ENCODE results near the gene GATAD2A.

Gene GATAD2A

DNA sequence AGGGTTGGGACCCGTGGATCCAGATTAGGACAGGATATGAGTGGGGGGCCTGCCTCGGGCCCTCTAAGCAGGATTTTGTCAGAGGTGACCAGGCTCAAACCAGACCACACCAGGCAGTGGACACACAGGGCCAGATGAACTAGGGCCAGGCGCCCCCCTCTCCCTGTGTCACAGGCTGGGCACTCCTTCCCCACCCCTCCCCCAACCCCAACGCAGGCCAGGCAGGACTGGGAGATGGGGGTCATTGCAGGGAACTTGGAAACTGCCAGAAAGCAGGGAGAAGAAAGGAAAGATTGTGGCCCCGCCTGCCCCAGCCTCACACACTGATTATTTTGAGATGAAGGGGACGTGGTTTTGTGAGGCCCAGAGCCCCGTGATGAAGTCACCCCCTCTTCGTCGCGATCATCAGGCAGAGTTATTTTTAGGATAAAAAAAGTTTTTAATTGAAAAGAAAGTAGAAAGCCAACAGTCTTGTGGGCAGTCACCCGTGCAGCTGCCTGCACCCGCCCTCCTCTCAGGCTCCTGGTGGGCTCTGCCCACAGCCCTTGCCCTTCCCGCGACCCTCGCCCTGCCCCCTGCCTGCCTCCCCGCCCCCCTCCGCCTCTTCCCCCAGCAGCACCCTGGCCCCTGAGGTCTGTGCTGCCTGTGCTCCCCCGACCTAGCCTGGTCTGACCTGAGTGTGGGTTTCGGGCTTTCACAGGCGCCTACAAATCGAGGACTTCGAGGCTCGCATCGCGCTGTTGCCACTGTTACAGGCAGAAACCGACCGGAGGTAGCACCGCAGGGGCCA, 121.3 kb downstream of the GATAD2A start:
- no peak overlapping the region for H3K9ac ChIP-seq (ENCODE audit: low read length)
- H3K4me1 ChIP-seq (ENCODE audit: control insufficient read depth, insufficient read depth, low read length): no peaks in the 10 kb centered on the region
- no peaks in the 10 kb centered on the region for H3K9me3 ChIP-seq (ENCODE audit: control insufficient read depth, low read length)
- peaks cover 8% of the 10 kb centered on the region for H3K36me3 ChIP-seq (ENCODE audit: control insufficient read depth, insufficient read depth, low read length)
- no peaks in the 10 kb centered on the region for H3K27me3 ChIP-seq (ENCODE audit: control insufficient read depth, insufficient read depth, low read length)
- no peak overlapping the region for H3K4me3 ChIP-seq (ENCODE audit: low read length)

DNA sequence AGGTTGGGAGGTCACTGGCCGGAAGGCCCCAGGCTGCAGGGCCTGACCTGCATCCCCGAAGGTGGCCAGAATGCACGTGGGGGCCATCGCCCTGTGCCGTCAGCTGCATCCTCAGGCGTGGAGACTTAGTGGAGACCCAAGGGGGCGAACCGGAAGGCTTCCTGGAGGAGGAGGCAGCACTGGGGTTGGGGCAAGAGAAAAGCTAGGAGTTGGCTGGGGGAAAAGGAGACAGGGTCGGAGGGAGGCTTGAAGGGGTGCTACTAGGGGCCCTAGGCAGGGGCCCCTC, 121.8 kb downstream of the GATAD2A start:
- H3K36me3 ChIP-seq (ENCODE audit: control insufficient read depth, insufficient read depth, low read length): peaks cover 8% of the 10 kb centered on the region
- H3K9me3 ChIP-seq (ENCODE audit: control insufficient read depth, low read length): no peaks in the 10 kb centered on the region
- no peak overlapping the region for H3K9ac ChIP-seq (ENCODE audit: low read length)
- H3K4me3 ChIP-seq (ENCODE audit: low read length): no peak overlapping the region
- H3K27me3 ChIP-seq (ENCODE audit: control insufficient read depth, insufficient read depth, low read length): no peaks in the 10 kb centered on the region
- H3K4me1 ChIP-seq (ENCODE audit: control insufficient read depth, insufficient read depth, low read length): peaks cover 5% of the 10 kb centered on the region

DNA sequence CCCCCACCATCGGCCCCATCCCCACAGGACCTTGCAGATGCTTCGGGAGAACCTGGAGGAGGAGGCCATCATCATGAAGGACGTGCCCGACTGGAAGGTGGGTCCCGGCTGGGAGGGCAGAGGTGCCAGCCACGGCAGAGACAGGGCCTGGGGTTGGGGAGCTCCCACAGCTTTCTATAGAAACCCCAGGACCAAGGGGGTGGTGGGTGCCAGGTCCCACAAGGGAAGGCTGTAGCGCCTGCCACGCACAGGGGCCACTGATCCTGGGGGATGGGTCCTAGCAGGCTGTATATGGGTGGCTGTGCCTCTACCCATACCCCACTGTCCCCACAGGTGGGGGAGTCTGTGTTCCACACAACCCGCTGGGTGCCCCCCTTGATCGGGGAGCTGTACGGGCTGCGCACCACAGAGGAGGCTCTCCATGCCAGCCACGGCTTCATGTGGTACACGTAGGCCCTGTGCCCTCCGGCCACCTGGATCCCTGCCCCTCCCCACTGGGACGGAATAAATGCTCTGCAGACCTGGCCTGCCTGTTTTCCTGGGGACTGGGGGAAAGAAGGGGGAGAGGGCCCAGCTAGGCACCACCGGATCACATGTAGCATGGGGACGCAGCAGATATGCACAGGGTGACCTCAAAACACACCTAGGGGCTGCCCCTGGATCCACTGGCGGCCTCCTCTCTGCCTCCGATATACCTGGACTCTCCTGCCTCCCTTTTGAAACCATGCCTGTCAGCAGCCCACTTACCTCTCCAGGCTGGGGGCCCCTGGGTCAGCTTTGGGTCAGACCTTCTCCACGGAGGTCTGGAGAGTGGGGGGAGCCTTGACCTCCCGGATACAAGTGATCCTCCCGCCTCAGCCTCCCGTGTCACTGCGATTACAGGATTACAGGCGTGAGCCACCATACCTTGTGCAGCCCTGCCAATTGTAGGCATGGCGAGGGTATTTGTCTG, 122.5 kb downstream of the GATAD2A start:
- Histone ChIP-seq H3K9ac (ENCODE audit: low read length) (no peak overlapping the region), H3K4me1 (ENCODE audit: control insufficient read depth, insufficient read depth, low read length) (peaks cover 7% of the 10 kb centered on the region), H3K36me3 (ENCODE audit: control insufficient read depth, insufficient read depth, low read length) (peaks cover 8% of the 10 kb centered on the region), H3K4me3 (ENCODE audit: low read length) (no peak overlapping the region), H3K27me3 (ENCODE audit: control insufficient read depth, insufficient read depth, low read length) (no peaks in the 10 kb centered on the region), H3K9me3 (ENCODE audit: control insufficient read depth, low read length) (no peaks in the 10 kb centered on the region)

DNA sequence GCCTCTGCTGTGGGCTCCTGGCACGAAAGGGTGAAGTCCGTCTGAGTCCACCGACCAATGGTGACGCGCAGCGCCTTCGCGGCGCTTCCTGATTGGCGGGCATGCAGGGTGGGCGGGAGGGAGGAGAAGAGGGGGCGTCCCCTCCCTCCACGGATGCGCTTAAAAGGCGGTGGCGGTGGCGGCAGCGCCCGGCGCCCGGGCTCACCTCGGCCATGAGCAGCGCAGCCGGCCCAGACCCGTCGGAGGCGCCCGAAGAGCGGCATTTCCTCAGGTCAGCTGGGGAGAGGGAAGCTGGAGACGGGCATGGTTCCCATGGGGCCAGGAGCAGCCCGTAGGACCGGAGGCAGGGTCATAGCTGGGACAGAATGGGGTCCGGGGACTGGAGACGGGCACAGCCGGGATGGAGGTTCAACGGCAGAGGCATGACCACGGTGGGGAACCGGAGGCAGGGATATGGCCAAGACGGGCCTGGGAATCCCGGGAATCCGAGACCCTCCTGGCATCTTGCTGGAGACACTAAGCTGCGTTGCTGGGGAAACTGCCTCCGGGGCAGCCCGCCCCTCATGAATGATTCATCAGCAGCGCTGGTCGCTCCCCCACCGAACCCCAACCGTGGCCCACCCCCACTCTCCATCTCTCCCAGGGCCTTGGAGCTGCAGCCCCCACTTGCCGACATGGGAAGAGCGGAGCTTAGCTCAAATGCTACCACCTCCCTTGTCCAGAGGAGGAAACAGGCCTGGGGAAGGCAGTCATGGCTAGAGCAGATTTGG, 123.4 kb downstream of the GATAD2A start, which contains the start of gene YJEFN3:
Gene YJEFN3 (plus strand): TSS at position 191 of the 770 bp plus-strand sequence. CDS start 22 bp downstream, at position 213.
- Histone ChIP-seq H3K9me3 (ENCODE audit: control insufficient read depth, low read length) (no peaks in the 10 kb centered on the region), H3K9ac (ENCODE audit: low read length) (no peak within 1 kb of the TSS), H3K4me1 (ENCODE audit: control insufficient read depth, insufficient read depth, low read length) (peaks cover 7% of the 10 kb centered on the region), H3K36me3 (ENCODE audit: control insufficient read depth, insufficient read depth, low read length) (peaks cover 8% of the 10 kb centered on the region), H3K27me3 (ENCODE audit: control insufficient read depth, insufficient read depth, low read length) (no peaks in the 10 kb centered on the region), H3K4me3 (ENCODE audit: low read length) (no peak within 1 kb of the TSS)

DNA sequence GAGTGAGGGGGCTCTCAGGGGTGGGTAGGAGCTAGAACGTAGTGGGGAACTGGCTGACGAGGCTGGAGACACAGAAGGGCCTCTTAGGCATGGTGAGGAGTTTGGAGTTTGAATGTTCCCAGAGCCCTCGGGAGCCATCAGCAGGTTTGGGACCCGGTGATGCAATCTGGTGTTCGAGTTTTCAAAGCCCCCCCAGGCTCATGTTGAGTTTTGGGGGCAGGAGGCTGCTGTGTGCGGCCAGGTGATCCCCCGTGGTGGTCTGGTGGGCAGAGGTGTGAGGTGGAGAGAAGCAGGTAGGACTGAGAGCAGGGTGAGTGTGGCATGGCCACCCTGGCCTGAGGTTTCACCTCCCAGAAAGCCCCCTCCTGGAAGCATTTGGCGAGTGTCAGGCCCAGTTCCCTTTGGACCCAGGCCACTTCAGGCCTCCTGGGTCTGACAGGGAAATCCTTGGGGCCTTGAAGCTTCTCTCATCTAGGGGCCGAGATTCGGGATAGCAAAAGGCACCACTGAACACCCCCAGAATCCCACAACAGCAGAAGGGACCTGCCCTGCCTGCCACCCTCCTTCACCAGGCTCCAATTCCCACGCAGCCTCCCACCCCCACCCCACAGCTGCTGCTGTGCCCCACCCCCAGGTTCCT, 124.4 kb downstream of the GATAD2A start:
- no peak overlapping the region for H3K4me3 ChIP-seq (ENCODE audit: low read length)
- H3K27me3 ChIP-seq (ENCODE audit: control insufficient read depth, insufficient read depth, low read length): no peaks in the 10 kb centered on the region
- peaks cover 7% of the 10 kb centered on the region for H3K4me1 ChIP-seq (ENCODE audit: control insufficient read depth, insufficient read depth, low read length)
- no peak overlapping the region for H3K9ac ChIP-seq (ENCODE audit: low read length)
- H3K36me3 ChIP-seq (ENCODE audit: control insufficient read depth, insufficient read depth, low read length): peaks cover 8% of the 10 kb centered on the region
- H3K9me3 ChIP-seq (ENCODE audit: control insufficient read depth, low read length): no peaks in the 10 kb centered on the region

DNA sequence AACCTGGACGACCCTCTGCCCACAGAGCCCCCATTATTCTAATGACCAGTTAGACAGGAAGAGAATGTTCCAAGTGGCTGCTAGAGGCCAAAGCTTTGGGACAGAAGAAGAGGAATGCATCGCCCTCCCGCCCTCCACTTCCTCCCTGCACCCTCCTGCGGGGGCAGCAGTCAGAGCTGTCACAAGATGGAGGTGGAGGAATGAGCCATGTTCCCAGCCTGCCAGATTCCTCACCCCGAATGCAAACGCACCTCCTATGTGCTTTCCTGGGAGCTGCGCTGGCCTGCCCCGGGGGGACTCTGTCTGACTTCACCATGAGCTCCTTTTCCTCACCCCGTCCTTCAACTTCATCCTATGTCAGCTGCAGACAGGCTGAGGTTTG, 124.9 kb downstream of the GATAD2A start:
- Histone ChIP-seq H3K9ac (ENCODE audit: low read length) (no peak overlapping the region), H3K9me3 (ENCODE audit: control insufficient read depth, low read length) (no peaks in the 10 kb centered on the region), H3K27me3 (ENCODE audit: control insufficient read depth, insufficient read depth, low read length) (no peaks in the 10 kb centered on the region), H3K36me3 (ENCODE audit: control insufficient read depth, insufficient read depth, low read length) (peaks cover 8% of the 10 kb centered on the region), H3K4me1 (ENCODE audit: control insufficient read depth, insufficient read depth, low read length) (peaks cover 7% of the 10 kb centered on the region), H3K4me3 (ENCODE audit: low read length) (no peak overlapping the region)

DNA sequence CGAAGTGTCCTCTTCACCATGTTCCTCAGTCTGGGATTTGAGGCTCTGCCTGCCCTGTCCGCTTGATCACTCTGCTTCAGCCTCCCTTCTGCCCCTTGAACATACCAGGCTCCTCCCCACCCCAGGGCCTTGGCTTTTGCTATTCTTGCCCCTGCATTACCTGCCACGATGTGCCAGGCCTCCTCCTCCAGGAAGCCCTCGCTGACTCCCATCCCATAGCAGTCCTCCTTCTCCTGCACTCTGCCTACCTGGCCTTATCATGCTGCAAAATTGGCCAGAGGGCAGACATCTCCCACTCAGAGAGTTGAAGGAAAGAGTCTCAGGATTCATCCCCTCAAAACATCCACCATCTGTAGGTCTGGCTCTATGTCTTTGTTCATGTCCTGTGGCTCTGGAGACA, 125.4 kb downstream of the GATAD2A start:
- H3K36me3 ChIP-seq (ENCODE audit: control insufficient read depth, insufficient read depth, low read length): peaks cover 8% of the 10 kb centered on the region
- H3K9ac ChIP-seq (ENCODE audit: low read length): no peak overlapping the region
- H3K4me1 ChIP-seq (ENCODE audit: control insufficient read depth, insufficient read depth, low read length): peaks cover 7% of the 10 kb centered on the region
- peaks cover 2% of the 10 kb centered on the region for H3K27me3 ChIP-seq (ENCODE audit: control insufficient read depth, insufficient read depth, low read length)
- no peaks in the 10 kb centered on the region for H3K9me3 ChIP-seq (ENCODE audit: control insufficient read depth, low read length)
- no peak overlapping the region for H3K4me3 ChIP-seq (ENCODE audit: low read length)

DNA sequence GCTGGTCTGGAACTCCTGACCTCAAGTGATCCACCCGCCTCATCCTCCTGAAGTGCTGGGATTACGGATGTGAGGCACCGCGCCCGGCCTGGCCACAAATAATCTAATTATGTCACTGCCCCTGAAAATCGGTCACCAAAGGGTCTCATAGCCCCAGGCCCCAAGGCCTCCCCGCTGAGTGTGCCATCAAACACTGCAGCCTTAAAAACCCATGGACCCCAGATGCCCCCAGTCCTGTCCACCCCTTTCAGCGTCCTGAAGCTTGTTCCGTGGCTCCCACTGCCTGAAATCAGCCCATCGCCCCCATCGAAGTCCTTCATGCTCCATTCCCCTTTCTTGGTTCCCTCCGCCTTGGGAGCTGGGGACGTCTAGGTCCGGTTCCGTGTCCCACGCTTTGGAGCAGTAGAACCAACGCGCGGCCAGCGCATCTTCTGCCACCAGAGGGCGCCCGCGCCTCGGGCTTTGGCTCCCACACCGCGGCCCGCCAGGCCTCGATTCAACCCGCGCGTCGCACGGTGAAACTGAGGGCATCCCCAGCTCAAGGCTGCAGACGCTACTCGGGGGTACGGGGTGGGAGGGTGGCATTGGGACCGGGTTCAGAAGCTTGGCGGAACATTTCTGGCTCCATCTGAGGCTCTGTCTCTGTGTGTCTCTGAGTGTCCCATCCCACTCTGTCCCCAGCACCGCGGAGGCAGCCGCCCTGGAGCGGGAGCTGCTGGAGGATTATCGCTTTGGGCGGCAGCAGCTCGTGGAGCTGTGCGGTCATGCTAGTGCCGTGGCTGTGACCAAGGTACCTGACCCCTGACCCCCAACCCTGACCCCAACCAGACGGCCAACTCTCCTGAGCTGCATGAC, 126.7 kb downstream of the GATAD2A start:
- no peak overlapping the region for H3K4me3 ChIP-seq (ENCODE audit: low read length)
- H3K4me1 ChIP-seq (ENCODE audit: control insufficient read depth, insufficient read depth, low read length): peaks cover 7% of the 10 kb centered on the region
- peaks cover 10% of the 10 kb centered on the region for H3K27me3 ChIP-seq (ENCODE audit: control insufficient read depth, insufficient read depth, low read length)
- H3K9ac ChIP-seq (ENCODE audit: low read length): no peak overlapping the region
- peaks cover 8% of the 10 kb centered on the region for H3K36me3 ChIP-seq (ENCODE audit: control insufficient read depth, insufficient read depth, low read length)
- no peaks in the 10 kb centered on the region for H3K9me3 ChIP-seq (ENCODE audit: control insufficient read depth, low read length)

DNA sequence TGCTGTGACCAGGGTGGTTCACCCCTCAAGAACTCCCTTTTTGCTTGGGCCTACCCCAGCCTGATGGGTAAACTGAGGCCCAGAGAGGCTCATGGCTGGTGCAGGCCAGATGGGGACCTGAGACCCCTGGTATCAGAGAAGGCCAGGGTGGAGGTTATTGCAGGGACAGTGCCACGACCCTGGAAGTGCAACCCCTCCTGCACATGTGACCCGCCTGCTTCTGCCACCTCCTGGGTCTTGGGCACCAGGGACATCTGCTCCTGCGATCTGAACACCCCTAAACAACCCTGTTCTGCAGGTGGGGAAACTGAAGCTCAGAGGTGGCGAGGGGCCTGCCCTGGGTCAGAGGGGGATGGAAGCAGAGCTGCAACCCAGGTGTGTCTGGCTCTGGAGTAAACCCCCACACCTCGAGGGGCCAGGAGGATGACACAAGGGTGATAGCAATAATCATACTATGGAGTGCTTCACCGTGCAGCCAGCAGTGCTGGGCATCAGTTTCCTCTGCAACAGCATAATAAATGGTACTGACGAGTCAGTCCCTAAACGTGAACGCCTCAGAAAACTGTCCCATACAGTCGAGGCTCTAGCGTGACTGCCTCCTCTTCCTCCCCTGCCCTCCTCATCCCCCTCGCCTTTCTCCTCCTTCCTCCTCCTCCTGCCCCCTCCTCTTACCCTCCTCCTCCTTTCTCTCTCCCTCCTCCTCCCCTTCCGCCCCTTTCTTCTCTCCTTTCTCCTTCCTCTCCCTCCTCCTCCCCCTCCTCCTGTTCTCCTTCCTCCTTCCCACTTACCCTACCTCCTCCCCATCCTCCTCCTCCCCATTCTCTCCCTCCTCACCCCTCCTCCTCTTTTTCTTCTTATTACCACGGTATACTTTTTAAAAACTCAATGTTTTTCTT, 127.6 kb downstream of the GATAD2A start:
- H3K36me3 ChIP-seq (ENCODE audit: control insufficient read depth, insufficient read depth, low read length): peaks cover 2% of the 10 kb centered on the region
- H3K4me3 ChIP-seq (ENCODE audit: low read length): no peak overlapping the region
- peaks cover 19% of the 10 kb centered on the region for H3K27me3 ChIP-seq (ENCODE audit: control insufficient read depth, insufficient read depth, low read length)
- H3K9ac ChIP-seq (ENCODE audit: low read length): no peak overlapping the region
- no peaks in the 10 kb centered on the region for H3K9me3 ChIP-seq (ENCODE audit: control insufficient read depth, low read length)
- H3K4me1 ChIP-seq (ENCODE audit: control insufficient read depth, insufficient read depth, low read length): peaks cover 11% of the 10 kb centered on the region

DNA sequence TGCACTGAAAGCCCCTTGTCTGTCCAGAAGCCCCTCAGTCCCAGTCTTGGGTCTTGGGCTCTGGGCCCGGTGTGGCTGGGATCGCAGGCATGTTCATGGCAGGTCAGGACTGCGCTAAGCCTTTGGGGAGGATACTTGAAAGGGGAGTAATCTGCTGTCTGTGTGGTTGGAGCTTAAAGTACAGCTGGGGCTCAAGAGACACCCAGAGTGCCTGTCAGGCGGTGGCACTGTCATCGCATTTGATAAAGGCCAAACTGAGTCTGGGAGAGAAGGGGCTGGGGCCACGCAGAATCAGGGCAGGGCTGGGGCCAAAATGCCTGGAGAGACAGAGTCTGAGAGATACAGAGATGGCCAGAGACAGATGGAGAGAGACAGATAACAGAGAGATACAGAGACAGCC, 128.4 kb downstream of the GATAD2A start:
- no peak overlapping the region for H3K4me3 ChIP-seq (ENCODE audit: low read length)
- no peak overlapping the region for H3K9ac ChIP-seq (ENCODE audit: low read length)
- H3K27me3 ChIP-seq (ENCODE audit: control insufficient read depth, insufficient read depth, low read length): peaks cover 27% of the 10 kb centered on the region
- H3K9me3 ChIP-seq (ENCODE audit: control insufficient read depth, low read length): no peaks in the 10 kb centered on the region
- peaks cover 18% of the 10 kb centered on the region for H3K4me1 ChIP-seq (ENCODE audit: control insufficient read depth, insufficient read depth, low read length)
- no peaks in the 10 kb centered on the region for H3K36me3 ChIP-seq (ENCODE audit: control insufficient read depth, insufficient read depth, low read length)

Measured in mucosa of stomach (tissue), 1 donor.